PFSK-1 (cell line): ENCODE results near the gene ADD3.

ENCODE experiments used
- POLR2AphosphoS5 ChIP-seq: IDR thresholded peaks from 2 replicates; pipeline ENCODE4 v1.6.1; 2012; ENCODE audit warnings: low read depth, mild to moderate bottlenecking, control low read depth, low read length, moderate library complexity
- REST ChIP-seq, 2 experiments: IDR thresholded peaks; 2 replicates each; pipeline versions ENCODE4 v1.6.1 to v1.8.0; 2011 to 2012; ENCODE audit warnings: low read depth in 2 of 2, low read length in 2 of 2, control low read depth in 1 of 2, inconsistent platforms in 1 of 2, mild to moderate bottlenecking in 1 of 2, moderate library complexity in 1 of 2; ENCODE audit not compliant: insufficient read depth in 1 of 2
- SIN3A ChIP-seq: IDR thresholded peaks from 2 replicates; pipeline ENCODE4 v1.6.1; 2012; ENCODE audit warnings: mild to moderate bottlenecking, low read length, moderate library complexity, borderline replicate concordance; ENCODE audit not compliant: insufficient read depth
- TAF1 ChIP-seq: IDR thresholded peaks from 2 replicates; pipeline ENCODE4 v1.6.1; 2012; ENCODE audit warnings: low read length, control low read depth, borderline replicate concordance; ENCODE audit not compliant: insufficient read depth

- TF ChIP-seq POLR2AphosphoS5: no peak
- TF ChIP-seq SIN3A: no peak
- TF ChIP-seq REST (IDR thresholded peaks at IDR 0.05; ENCODE audit: insufficient read depth in 1 of 2, low read depth in 2 of 2, low read length in 2 of 2): no peak
- no peak for TF ChIP-seq TAF1
Observed at GRCh38 chr10:110078317-110078716, 70.5 kb downstream of the ADD3 start.
